HepG2 (cell line): ENCODE measurements around the gene NOL4L. TPM values are rescaled to one million over a fixed set of nuclear protein-coding genes. Genes with fewer than 3 reads are reported as not detected.

Source experiments
- BORCS8-MEF2B ChIP-seq: sonication (generic); formaldehyde crosslinking; IDR thresholded peaks from 2 replicates; pipeline ENCODE4 v1.8.0; 2022; ENCODE audit warnings: mild to moderate bottlenecking, missing genetic modification reagents
- CREB1 ChIP-seq, 2 experiments: fragments of 450-650 bp in 1 of 2; IDR thresholded peaks; 2 replicates each; pipeline ENCODE4 v1.6.1; 2016 to 2017; ENCODE audit warnings: control low read depth in 1 of 2, mild to moderate bottlenecking in 1 of 2, missing compliant biosample characterization in 1 of 2, missing genetic modification characterization in 1 of 2
- CTCF ChIP-seq: sonication (generic); formaldehyde crosslinking; IDR thresholded peaks from 2 replicates; pipeline ENCODE4 v1.5.0; 2020; ENCODE audit warnings: mild to moderate bottlenecking, missing genetic modification reagents, moderate library complexity
- ELF3 ChIP-seq: IDR thresholded peaks from 2 replicates; pipeline ENCODE4 v1.6.1; 2016; ENCODE audit warnings: missing genetic modification reagents, missing compliant biosample characterization
- HOMEZ ChIP-seq: IDR thresholded peaks from 2 replicates; pipeline ENCODE4 v1.6.1; 2016; ENCODE audit warnings: low read depth
- KDM2A ChIP-seq: sonication (generic); formaldehyde crosslinking; IDR thresholded peaks from 2 replicates; pipeline ENCODE4 v1.4.0; 2020; ENCODE audit warnings: low read depth, missing genetic modification reagents, borderline replicate concordance
- KDM4B ChIP-seq: sonication (generic); formaldehyde crosslinking; IDR thresholded peaks from 2 replicates; pipeline ENCODE4 v1.4.0; 2020; ENCODE audit warnings: missing genetic modification reagents
- KDM5B ChIP-seq: sonication (generic); formaldehyde crosslinking; IDR thresholded peaks from 2 replicates; pipeline ENCODE4 v1.4.0; 2020; ENCODE audit warnings: missing genetic modification reagents, mild to moderate bottlenecking, borderline replicate concordance
- KMT2B ChIP-seq: IDR thresholded peaks from 2 replicates; pipeline ENCODE4 v1.6.1; 2016; ENCODE audit warnings: missing genetic modification reagents, missing compliant biosample characterization
- MATR3 ChIP-seq: sonication (generic); formaldehyde crosslinking; IDR thresholded peaks from 2 replicates; pipeline ENCODE4 v1.4.0; 2020; ENCODE audit warnings: missing genetic modification reagents
- RBAK ChIP-seq: sonication (generic); formaldehyde crosslinking; IDR thresholded peaks from 2 replicates; pipeline ENCODE4 v1.5.1; 2020; ENCODE audit warnings: mild to moderate bottlenecking, missing genetic modification reagents
- ZGPAT ChIP-seq: IDR thresholded peaks from 2 replicates; pipeline ENCODE4 v1.6.1; 2016; ENCODE audit warnings: mild to moderate bottlenecking
- ZNF136 ChIP-seq: sonication (generic); formaldehyde crosslinking; IDR thresholded peaks from 2 replicates; pipeline ENCODE4 v1.8.1; 2022; ENCODE audit warnings: low read depth, mild to moderate bottlenecking, moderate library complexity, missing genetic modification reagents
- ZNF362 ChIP-seq: sonication (generic); formaldehyde crosslinking; IDR thresholded peaks from 2 replicates; pipeline ENCODE4 v1.4.0; 2020; ENCODE audit warnings: missing genetic modification reagents, mild to moderate bottlenecking, borderline replicate concordance
- ZNF501 ChIP-seq: sonication (generic); formaldehyde crosslinking; IDR thresholded peaks from 2 replicates; pipeline ENCODE4 v1.5.1; 2020; ENCODE audit warnings: mild to moderate bottlenecking, moderate library complexity, missing genetic modification reagents
- ZNF574 ChIP-seq: sonication (generic); formaldehyde crosslinking; IDR thresholded peaks from 2 replicates; pipeline ENCODE4 v1.4.0; 2020; ENCODE audit warnings: missing genetic modification reagents
- polyA plus RNA-seq, 8 experiments: library from polyadenylated mRNA; depleted of rRNA in 3 of 8; stranded (reverse) in 7 of 8; unstranded in 1 of 8; fragments of >200 nt; fragmentation: Illumina TruSeq in 4 of 8; extraction: Trizol in 4 of 8; gene quantifications; 2 replicates each; pipeline versions ENCODE4 v1.2.1 to v1.2.3, GENCODE V29; 2011 to 2016; ENCODE audit warnings: low read depth in 4 of 8, missing spikeins in 1 of 8, mixed read lengths in 1 of 8; ENCODE audit not compliant: insufficient read depth in 1 of 8
- total RNA-seq, 5 experiments: library from RNA; depleted of rRNA; stranded (reverse); fragments of >200 nt; fragmentation: Illumina TruSeq; extraction: Trizol; gene quantifications; 2 replicates each; pipeline ENCODE4 v1.2.3, GENCODE V29; 2016; ENCODE audit warnings: low read depth in 1 of 5

Gene NOL4L
- total and polyA plus RNA-seq, 2 of the 13 experiments (the other 11 are each of a cell fraction or from before 2014, with no cell fraction given): 16.6 to 35.4 TPM

GRCh38 chr20:32474967-32475811 lies 109.9 kb downstream of the NOL4L start (continued):
- TF ChIP-seq ZGPAT (CRISPR knock-in tag): peak; percentile 89
- TF ChIP-seq ELF3 (CRISPR knock-in tag): peak; percentile 71
- TF ChIP-seq KDM2A: peak; percentile 88
- peak; percentile 89 for TF ChIP-seq ZNF501 (CRISPR knock-in tag)
- peak; percentile 87 for TF ChIP-seq ZNF574 (CRISPR knock-in tag)
- TF ChIP-seq ZNF362: peak; percentile 76
- no peak for TF ChIP-seq CTCF (CRISPR knock-in tag)
- TF ChIP-seq KDM5B: peak; percentile 72
- no peak for TF ChIP-seq MATR3 (CRISPR knock-in tag)
- TF ChIP-seq HOMEZ (CRISPR knock-in tag): no peak
- TF ChIP-seq BORCS8-MEF2B: peak; percentile 84
- TF ChIP-seq KMT2B (CRISPR knock-in tag): peak; percentile 36; the same call in 1 of the 2 replicates
- TF ChIP-seq CREB1 (IDR thresholded peaks at IDR 0.05): no peak
- no peak for TF ChIP-seq CREB1 (CRISPR knock-in tag; IDR thresholded peaks at IDR 0.05)
- no peak for TF ChIP-seq ZNF136
- TF ChIP-seq KDM4B (CRISPR knock-in tag): peak; percentile 64; the same call in 1 of the 2 replicates
- no peak for TF ChIP-seq RBAK (CRISPR knock-in tag)
